ENCODE data around the gene SPINT2.

DNA sequence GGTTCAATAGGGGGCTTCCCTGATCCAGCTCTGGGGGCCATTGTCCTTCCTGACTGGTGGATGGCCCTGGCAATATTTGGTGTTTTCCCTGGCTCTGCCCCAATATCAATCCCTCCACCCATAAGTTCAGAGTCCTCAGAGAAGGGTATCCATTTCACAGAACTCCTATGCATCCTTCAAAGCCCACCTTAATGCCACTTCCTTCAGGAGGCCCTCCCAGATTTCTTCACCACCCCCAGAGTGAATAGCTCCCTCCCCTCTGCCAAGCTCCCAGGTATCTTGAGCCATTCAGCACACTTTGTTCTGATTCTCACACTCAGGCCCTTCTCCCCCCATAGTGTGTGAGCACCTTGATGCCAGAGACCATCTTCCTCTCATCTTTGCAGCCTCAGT is 13.9 kb upstream of the SPINT2 start:
- no peak for TF ChIP-seq CTCF (IDR thresholded peaks at IDR 0.05)
- TF ChIP-seq EZH2 (IDR thresholded peaks at IDR 0.05; ENCODE audit: borderline replicate concordance, insufficient read depth, low read depth, low read length, poor library complexity, severe bottlenecking), result no peak

Measured in B cell (primary cell).